ENCODE measurements around the gene LCN9. TPM values are rescaled to one million over a fixed set of nuclear protein-coding genes. Genes with fewer than 3 reads are reported as not detected.

Gene LCN9
- total RNA-seq, 1 experiment from 2014 or later: not detected

DNA sequence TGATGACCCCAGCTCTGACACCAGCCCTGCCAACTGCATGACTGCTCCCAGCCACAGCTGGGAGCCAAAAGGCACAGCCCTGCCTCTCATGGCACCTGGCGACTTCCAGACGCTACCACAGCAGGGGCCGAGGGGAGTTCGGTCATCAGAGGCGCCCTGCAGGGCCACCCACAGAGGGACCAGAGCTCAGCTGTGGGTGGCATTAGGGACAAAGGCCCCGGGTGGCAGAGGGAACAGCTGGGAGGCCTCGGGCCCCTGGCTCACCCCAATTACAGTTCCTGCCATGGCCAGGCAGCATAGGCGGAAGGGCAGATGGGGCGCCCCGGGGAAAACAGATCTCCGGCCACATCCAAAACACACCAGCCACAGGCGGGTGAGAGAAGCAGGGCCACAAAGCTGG, 32.5 kb downstream of the LCN9 start:
- ChIA-PET CTCF (interaction anchor here (0.6 kb wide), 1 partner anchor 74 kb away, joined by 5 read pairs; no protein-coding TSS in a partner anchor), POLR2A (no interaction called here)
- DNase-seq (ENCODE audit: low read depth, low spot score): no peak
- Histone ChIP-seq H3K9me3 (ENCODE audit: control insufficient read depth, insufficient read depth, low read depth, low read length) (no peaks in the 10 kb centered on the region), H3K27me3 (ENCODE audit: control insufficient read depth, insufficient read depth, low read length) (no peaks in the 10 kb centered on the region), H3K4me3 (ENCODE audit: low read depth in 2 of 2, low read length in 2 of 2) (no peak overlapping the region), H3K36me3 (ENCODE audit: control insufficient read depth, insufficient read depth, low read length) (no peaks in the 10 kb centered on the region), H3K27ac (ENCODE audit: low read length) (no peak overlapping the region), H3K4me1 (ENCODE audit: control insufficient read depth, insufficient read depth, low read length) (no peaks in the 10 kb centered on the region)
- in situ Hi-C loops (cut with HindIII; ENCODE audit: low pct_unique_long_range_greater_than_20kb, low sequenced_read_pairs) (no loop called here), intact Hi-C loops (cut with micrococcal nuclease; ENCODE audit: unreplicated experiment) (no loop called here)
- no peak for ATAC-seq
- no TSS peak for BruUV-seq (replicated peaks)
- TF ChIP-seq, protein P1, sequence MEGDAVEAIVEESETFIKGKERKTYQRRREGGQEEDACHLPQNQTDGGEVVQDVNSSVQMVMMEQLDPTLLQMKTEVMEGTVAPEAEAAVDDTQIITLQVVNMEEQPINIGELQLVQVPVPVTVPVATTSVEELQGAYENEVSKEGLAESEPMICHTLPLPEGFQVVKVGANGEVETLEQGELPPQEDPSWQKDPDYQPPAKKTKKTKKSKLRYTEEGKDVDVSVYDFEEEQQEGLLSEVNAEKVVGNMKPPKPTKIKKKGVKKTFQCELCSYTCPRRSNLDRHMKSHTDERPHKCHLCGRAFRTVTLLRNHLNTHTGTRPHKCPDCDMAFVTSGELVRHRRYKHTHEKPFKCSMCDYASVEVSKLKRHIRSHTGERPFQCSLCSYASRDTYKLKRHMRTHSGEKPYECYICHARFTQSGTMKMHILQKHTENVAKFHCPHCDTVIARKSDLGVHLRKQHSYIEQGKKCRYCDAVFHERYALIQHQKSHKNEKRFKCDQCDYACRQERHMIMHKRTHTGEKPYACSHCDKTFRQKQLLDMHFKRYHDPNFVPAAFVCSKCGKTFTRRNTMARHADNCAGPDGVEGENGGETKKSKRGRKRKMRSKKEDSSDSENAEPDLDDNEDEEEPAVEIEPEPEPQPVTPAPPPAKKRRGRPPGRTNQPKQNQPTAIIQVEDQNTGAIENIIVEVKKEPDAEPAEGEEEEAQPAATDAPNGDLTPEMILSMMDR (IDR thresholded peaks at IDR 0.05): no peak
- TF ChIP-seq POLR2AphosphoS5 (IDR thresholded peaks at IDR 0.05; ENCODE audit: low read depth, low read length) (no peak), SIN3A (IDR thresholded peaks at IDR 0.05; ENCODE audit: borderline replicate concordance, insufficient read depth, low read depth, low read length) (no peak), TCF7L2 (IDR thresholded peaks at IDR 0.05; ENCODE audit: low read depth, low read length) (no peak)
- TF ChIP-seq, protein P2, sequence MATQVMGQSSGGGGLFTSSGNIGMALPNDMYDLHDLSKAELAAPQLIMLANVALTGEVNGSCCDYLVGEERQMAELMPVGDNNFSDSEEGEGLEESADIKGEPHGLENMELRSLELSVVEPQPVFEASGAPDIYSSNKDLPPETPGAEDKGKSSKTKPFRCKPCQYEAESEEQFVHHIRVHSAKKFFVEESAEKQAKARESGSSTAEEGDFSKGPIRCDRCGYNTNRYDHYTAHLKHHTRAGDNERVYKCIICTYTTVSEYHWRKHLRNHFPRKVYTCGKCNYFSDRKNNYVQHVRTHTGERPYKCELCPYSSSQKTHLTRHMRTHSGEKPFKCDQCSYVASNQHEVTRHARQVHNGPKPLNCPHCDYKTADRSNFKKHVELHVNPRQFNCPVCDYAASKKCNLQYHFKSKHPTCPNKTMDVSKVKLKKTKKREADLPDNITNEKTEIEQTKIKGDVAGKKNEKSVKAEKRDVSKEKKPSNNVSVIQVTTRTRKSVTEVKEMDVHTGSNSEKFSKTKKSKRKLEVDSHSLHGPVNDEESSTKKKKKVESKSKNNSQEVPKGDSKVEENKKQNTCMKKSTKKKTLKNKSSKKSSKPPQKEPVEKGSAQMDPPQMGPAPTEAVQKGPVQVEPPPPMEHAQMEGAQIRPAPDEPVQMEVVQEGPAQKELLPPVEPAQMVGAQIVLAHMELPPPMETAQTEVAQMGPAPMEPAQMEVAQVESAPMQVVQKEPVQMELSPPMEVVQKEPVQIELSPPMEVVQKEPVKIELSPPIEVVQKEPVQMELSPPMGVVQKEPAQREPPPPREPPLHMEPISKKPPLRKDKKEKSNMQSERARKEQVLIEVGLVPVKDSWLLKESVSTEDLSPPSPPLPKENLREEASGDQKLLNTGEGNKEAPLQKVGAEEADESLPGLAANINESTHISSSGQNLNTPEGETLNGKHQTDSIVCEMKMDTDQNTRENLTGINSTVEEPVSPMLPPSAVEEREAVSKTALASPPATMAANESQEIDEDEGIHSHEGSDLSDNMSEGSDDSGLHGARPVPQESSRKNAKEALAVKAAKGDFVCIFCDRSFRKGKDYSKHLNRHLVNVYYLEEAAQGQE (IDR thresholded peaks at IDR 0.05; ENCODE audit: insufficient read depth in 1 of 2, low read depth in 2 of 2, low read length in 1 of 2): no peak

DNA sequence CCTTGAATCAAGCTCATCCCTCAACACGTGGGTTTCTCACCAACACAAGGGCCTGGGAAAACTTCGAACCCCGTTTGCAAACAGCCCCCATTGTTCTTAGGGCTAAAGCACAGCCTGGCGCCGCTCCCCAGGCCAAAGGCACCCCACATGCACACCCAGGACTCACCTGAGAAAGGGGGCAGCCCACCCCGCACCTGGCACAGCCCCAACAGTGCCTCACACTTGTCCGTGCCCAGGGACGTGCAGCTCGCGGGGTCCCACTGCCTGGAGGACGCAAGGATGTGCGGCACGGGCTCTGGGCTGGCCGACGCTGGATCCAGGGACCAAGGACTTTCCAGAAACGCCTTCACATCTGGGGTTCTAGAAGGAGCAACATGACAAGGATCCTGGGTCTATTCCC, 33.3 kb downstream of the LCN9 start:
- in situ Hi-C loops (cut with HindIII; ENCODE audit: low pct_unique_long_range_greater_than_20kb, low sequenced_read_pairs) (no loop called here), intact Hi-C loops (cut with micrococcal nuclease; ENCODE audit: unreplicated experiment) (no loop called here)
- no peak overlapping the region for H3K27ac ChIP-seq (ENCODE audit: low read length)
- BruUV-seq (replicated peaks): no TSS peak
- H3K27me3 ChIP-seq (ENCODE audit: control insufficient read depth, insufficient read depth, low read length): no peaks in the 10 kb centered on the region
- no peaks in the 10 kb centered on the region for H3K4me1 ChIP-seq (ENCODE audit: control insufficient read depth, insufficient read depth, low read length)
- ChIA-PET CTCF (interaction anchor here (0.5 kb wide), 1 partner anchor 93 kb away, joined by 6 read pairs; no protein-coding TSS in a partner anchor), POLR2A (no interaction called here)
- H3K9me3 ChIP-seq (ENCODE audit: control insufficient read depth, insufficient read depth, low read depth, low read length): no peaks in the 10 kb centered on the region
- H3K36me3 ChIP-seq (ENCODE audit: control insufficient read depth, insufficient read depth, low read length): no peaks in the 10 kb centered on the region
- ATAC-seq: no peak
- H3K4me3 ChIP-seq (ENCODE audit: low read depth in 2 of 2, low read length in 2 of 2): no peak overlapping the region
- DNase-seq (ENCODE audit: low read depth, low spot score): no peak
- TF ChIP-seq POLR2AphosphoS5 (IDR thresholded peaks at IDR 0.05; ENCODE audit: low read depth, low read length) (no peak), TCF7L2 (IDR thresholded peaks at IDR 0.05; ENCODE audit: low read depth, low read length) (no peak), SIN3A (IDR thresholded peaks at IDR 0.05; ENCODE audit: borderline replicate concordance, insufficient read depth, low read depth, low read length) (no peak)
- TF ChIP-seq, protein P2 (IDR thresholded peaks at IDR 0.05; ENCODE audit: insufficient read depth in 1 of 2, low read depth in 2 of 2, low read length in 1 of 2): no peak
- TF ChIP-seq, protein P1 (IDR thresholded peaks at IDR 0.05): no peak

Data from Panc1 (cell line).